Measurements from ENCODE around the gene ZNF80. TPM values are rescaled to one million over a fixed set of nuclear protein-coding genes. Genes with fewer than 3 reads are reported as not detected.

The ZNF80 gene
- total and polyA plus RNA-seq, 2 of the 8 experiments (the other 6 are each of a cell fraction or from before 2014, with no cell fraction given) = not detected

GRCh38 chr3:114218006-114218405, 19.4 kb downstream of the ZNF80 start (continued):
- TF ChIP-seq ASH2L (IDR thresholded peaks at IDR 0.05; ENCODE audit: low read length) (no peak), EGR1 (IDR thresholded peaks at IDR 0.05; ENCODE audit: borderline replicate concordance, low read depth, low read length) (no peak), TAF1 (IDR thresholded peaks at IDR 0.05; ENCODE audit: low read depth, low read length) (no peak), CBX8 (IDR thresholded peaks at IDR 0.05; ENCODE audit: borderline replicate concordance, low read depth, low read length) (no peak), JUND (IDR thresholded peaks at IDR 0.05; ENCODE audit: low read length) (no peak), TBP (IDR thresholded peaks at IDR 0.05; ENCODE audit: low read depth, low read length) (no peak), CEBPB (IDR thresholded peaks at IDR 0.05; ENCODE audit: low read depth, low read length) (no peak), SUZ12 (IDR thresholded peaks at IDR 0.05; ENCODE audit: low read length) (no peak), TAF7 (optimal IDR thresholded peaks at IDR 0.05; ENCODE audit: borderline replicate concordance, low read depth, low read length) (no peak), MAFK (IDR thresholded peaks at IDR 0.05; ENCODE audit: low read depth, low read length) (no peak)
